GM13976 (cell line): Measurements from ENCODE around the gene ERBIN.

Experiments
- DNase-seq: peaks from one replicate; pipeline ENCODE4 v3.0.0; 2012; ENCODE audit warnings: low spot score
- in situ Hi-C: fragments of 300-500 bp; cut with MboI; formaldehyde crosslinking; loops from one replicate; pipeline ENCODE4 v1.12.0; 2022; ENCODE audit warnings: low sequenced_read_pairs, mixed read lengths, inconsistent platforms; ENCODE audit not compliant: unreplicated experiment
- TF ChIP-seq, protein P1 (sequence below): IDR thresholded peaks from 2 replicates; pipeline ENCODE4 v1.5.1; 2012; ENCODE audit warnings: borderline replicate concordance, mild to moderate bottlenecking; ENCODE audit not compliant: insufficient read depth; ENCODE audit errors: extremely low read depth, missing control alignments, control extremely low read depth

ERBIN gene

GRCh38 chr5:65933295-65933694 is 6.9 kb downstream of the ERBIN start:
- TF ChIP-seq, protein P1, sequence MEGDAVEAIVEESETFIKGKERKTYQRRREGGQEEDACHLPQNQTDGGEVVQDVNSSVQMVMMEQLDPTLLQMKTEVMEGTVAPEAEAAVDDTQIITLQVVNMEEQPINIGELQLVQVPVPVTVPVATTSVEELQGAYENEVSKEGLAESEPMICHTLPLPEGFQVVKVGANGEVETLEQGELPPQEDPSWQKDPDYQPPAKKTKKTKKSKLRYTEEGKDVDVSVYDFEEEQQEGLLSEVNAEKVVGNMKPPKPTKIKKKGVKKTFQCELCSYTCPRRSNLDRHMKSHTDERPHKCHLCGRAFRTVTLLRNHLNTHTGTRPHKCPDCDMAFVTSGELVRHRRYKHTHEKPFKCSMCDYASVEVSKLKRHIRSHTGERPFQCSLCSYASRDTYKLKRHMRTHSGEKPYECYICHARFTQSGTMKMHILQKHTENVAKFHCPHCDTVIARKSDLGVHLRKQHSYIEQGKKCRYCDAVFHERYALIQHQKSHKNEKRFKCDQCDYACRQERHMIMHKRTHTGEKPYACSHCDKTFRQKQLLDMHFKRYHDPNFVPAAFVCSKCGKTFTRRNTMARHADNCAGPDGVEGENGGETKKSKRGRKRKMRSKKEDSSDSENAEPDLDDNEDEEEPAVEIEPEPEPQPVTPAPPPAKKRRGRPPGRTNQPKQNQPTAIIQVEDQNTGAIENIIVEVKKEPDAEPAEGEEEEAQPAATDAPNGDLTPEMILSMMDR: no peak
- DNase-seq: no peak
- in situ Hi-C loops: no loop called here

GRCh38 chr5:65938256-65938655 is 11.9 kb downstream of the ERBIN start:
- TF ChIP-seq, protein P1: no peak
- no peak for DNase-seq
- in situ Hi-C loops: no loop called here

DNA sequence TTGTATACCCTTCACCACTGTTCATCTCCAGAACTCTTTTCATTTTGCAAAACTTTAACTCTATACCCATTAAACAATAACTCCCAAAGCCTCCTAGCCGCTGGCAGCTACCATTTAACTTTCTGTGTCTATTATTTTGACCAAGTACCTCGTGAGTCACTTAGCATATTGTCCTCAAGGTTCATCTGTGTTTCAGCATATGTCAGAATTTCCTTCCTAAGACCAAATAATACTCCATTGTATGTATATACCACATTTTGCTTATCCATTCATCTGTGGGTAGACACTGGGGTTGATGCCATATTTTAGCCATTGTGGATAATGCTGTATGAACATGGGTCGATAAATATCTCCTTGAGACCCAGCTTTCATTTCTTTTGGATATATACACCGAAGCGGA is 17.4 kb downstream of the ERBIN start:
- in situ Hi-C loops: no loop called here
- no peak for DNase-seq
- TF ChIP-seq, protein P1: no peak

DNA sequence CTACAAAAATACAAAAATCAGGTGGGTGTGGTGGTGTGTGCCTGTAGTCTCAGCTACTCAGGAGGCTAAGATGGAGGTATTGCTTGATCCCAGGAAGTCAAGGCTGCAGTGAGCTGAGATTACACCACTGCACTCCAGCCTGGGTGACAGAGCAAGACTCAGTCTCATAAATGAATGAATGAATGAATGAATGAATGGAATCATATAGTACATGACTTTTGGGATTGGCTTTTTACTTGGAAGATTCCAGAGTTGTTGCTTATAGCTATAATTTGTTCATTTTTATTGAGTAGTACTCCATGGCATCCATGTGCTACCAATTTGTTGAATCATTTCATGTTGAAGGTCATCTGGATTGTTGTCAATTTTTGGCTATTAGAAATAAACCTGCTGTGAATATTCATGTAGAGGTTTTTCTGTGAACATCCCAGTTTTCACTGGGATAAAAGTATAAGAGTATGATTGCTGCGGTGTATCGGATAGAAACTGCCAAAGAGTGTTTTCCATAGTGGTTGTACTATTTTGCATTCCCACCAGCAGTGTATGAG is 19.9 kb downstream of the ERBIN start:
- in situ Hi-C loops: no loop called here
- no peak for DNase-seq
- TF ChIP-seq, protein P1: no peak

GRCh38 chr5:65948115-65948747 is 21.9 kb downstream of the ERBIN start:
- in situ Hi-C loops: no loop called here

GRCh38 chr5:65951330-65951729 is 25.0 kb downstream of the ERBIN start:
- in situ Hi-C loops: no loop called here
- TF ChIP-seq, protein P1: no peak
- no peak for DNase-seq

More at GRCh38 chr5:65948115-65948747, 21.9 kb downstream of the ERBIN start:
- TF ChIP-seq, protein P1: no peak
- no peak for DNase-seq
